Lower lobe of right lung (tissue), 2 donors: ENCODE data around the gene TRAM2. TPM values are rescaled to one million over a fixed set of nuclear protein-coding genes. Genes with fewer than 3 reads are reported as not detected.

ENCODE experiments used
- ATAC-seq, 2 donors: fragments of 200-7000 bp; cut with Tn5 transposase; one replicate each; pipeline ENCODE4 v1.9.1; 2020 to 2022; ENCODE audit warnings: mild to moderate bottlenecking in 2 of 2, moderate library complexity in 2 of 2
- DNase-seq: peaks from one replicate; pipeline ENCODE4 v3.0.0-alpha.2; 2020
- H3K27ac ChIP-seq: fragments of 200-600 bp; one replicate; pipeline ENCODE4 v1.8.0; 2022
- H3K27me3 ChIP-seq: fragments of 200-600 bp; one replicate; pipeline ENCODE4 v1.8.0; 2022; ENCODE audit warnings: low read depth
- H3K36me3 ChIP-seq: fragments of 200-600 bp; one replicate; pipeline ENCODE4 v1.8.0; 2022; ENCODE audit warnings: mild to moderate bottlenecking
- H3K4me1 ChIP-seq: fragments of 200-600 bp; one replicate; pipeline ENCODE4 v1.8.0; 2022
- H3K4me3 ChIP-seq: fragments of 200-600 bp; one replicate; pipeline ENCODE4 v1.8.0; 2022; ENCODE audit warnings: mild to moderate bottlenecking
- H3K9me3 ChIP-seq: fragments of 200-600 bp; one replicate; pipeline ENCODE4 v1.8.0; 2022
- CTCF ChIP-seq: fragments of 200-600 bp; IDR thresholded peaks from one replicate; pipeline ENCODE4 v1.8.0; 2022; ENCODE audit warnings: antibody characterized with exemption, mild to moderate bottlenecking
- intact Hi-C: fragments of 100-400 bp; cut with DNase I; formaldehyde crosslinking; loops from one replicate; pipeline ENCODE4 v1.11.0; 2022
- total RNA-seq: library from RNA; stranded (reverse); fragmentation: NEBNext Ultra II Directional; extraction: Animal tissue kit (Norgen Biotek cat#: 25700); gene quantifications from one replicate; pipeline ENCODE4 v1.2.1, GENCODE V29; 2021
- donor health status: DM: no; HTN: yes; CAD: no; lungs with severe emphysema.

Gene TRAM2
- total RNA-seq, 1 donor from 2014 or later = 21.9 TPM

- intact Hi-C loops = no loop called here
- TF ChIP-seq CTCF = no peak
- H3K4me1 ChIP-seq = peaks cover 62% of the 10 kb centered on the region
- ATAC-seq = no peak
- no peak overlapping the region for H3K4me3 ChIP-seq
- H3K36me3 ChIP-seq = no peaks in the 10 kb centered on the region
- DNase-seq = no peak
- no peaks in the 10 kb centered on the region for H3K9me3 ChIP-seq
- no peak overlapping the region for H3K27ac ChIP-seq
- H3K27me3 ChIP-seq = no peaks in the 10 kb centered on the region
Observed at GRCh38 chr6:52541135-52541534, 35.7 kb downstream of the TRAM2 start.

GRCh38 chr6:52540286-52540902, 36.5 kb downstream of the TRAM2 start:
- intact Hi-C loops = no loop called here
- Histone ChIP-seq H3K9me3 (no peaks in the 10 kb centered on the region), H3K4me1 (peaks cover 56% of the 10 kb centered on the region), H3K4me3 (no peak overlapping the region), H3K27me3 (no peaks in the 10 kb centered on the region), H3K27ac (no peak overlapping the region), H3K36me3 (peaks cover 2% of the 10 kb centered on the region)
- ATAC-seq (no peak), DNase-seq (no peak)
- no peak for TF ChIP-seq CTCF

- intact Hi-C loops = no loop called here
- H3K27me3 ChIP-seq = no peaks in the 10 kb centered on the region
- DNase-seq (no peak), ATAC-seq (no peak)
- H3K36me3 ChIP-seq = peaks cover 10% of the 10 kb centered on the region
- H3K9me3 ChIP-seq = no peaks in the 10 kb centered on the region
- no peak for TF ChIP-seq CTCF
- H3K4me1 ChIP-seq = peaks cover 49% of the 10 kb centered on the region
- no peak overlapping the region for H3K27ac ChIP-seq
- no peak overlapping the region for H3K4me3 ChIP-seq
Observed at GRCh38 chr6:52539607-52540006, 37.3 kb downstream of the TRAM2 start.

- ATAC-seq = no peak
- no peak overlapping the region for H3K27ac ChIP-seq
- H3K4me3 ChIP-seq = no peak overlapping the region
- intact Hi-C loops = no loop called here
- TF ChIP-seq CTCF = no peak
- DNase-seq = no peak
- no peaks in the 10 kb centered on the region for H3K9me3 ChIP-seq
- peaks cover 43% of the 10 kb centered on the region for H3K4me1 ChIP-seq
- peaks cover 10% of the 10 kb centered on the region for H3K36me3 ChIP-seq
- H3K27me3 ChIP-seq = no peaks in the 10 kb centered on the region
Observed at GRCh38 chr6:52538901-52539354, 37.9 kb downstream of the TRAM2 start.

GRCh38 chr6:52538252-52538900, 38.5 kb downstream of the TRAM2 start:
- Histone ChIP-seq H3K4me3 (no peak overlapping the region), H3K36me3 (peaks cover 10% of the 10 kb centered on the region), H3K27ac (no peak overlapping the region), H3K27me3 (no peaks in the 10 kb centered on the region), H3K9me3 (no peaks in the 10 kb centered on the region), H3K4me1 (peaks cover 37% of the 10 kb centered on the region)
- TF ChIP-seq CTCF = no peak
- DNase-seq (no peak), ATAC-seq (no peak)
- intact Hi-C loops = no loop called here
